ENCODE data around the gene INPP4A.

- TF ChIP-seq CTCF (conservative IDR thresholded peaks at IDR 0.05; ENCODE audit: low read depth, low read length) (no peak), EZH2 (IDR thresholded peaks at IDR 0.05; ENCODE audit: low read length, unreplicated experiment) (no peak), EZH2phosphoT487 (IDR thresholded peaks at IDR 0.05; ENCODE audit: borderline replicate concordance, low read length) (no peak)
These were observed 88.9 kb downstream of the INPP4A start for GRCh38 chr2:98533547-98533946.

Measured in PC-3 (cell line).